ENCODE results near the gene OR4C12.
"Not testable (repeated sequence)": the region's sequence is repeated elsewhere in the genome, so short reads cannot be mapped to it uniquely, and the experiment has no call there.

Gene OR4C12

GRCh38 chr11:49982435-49982834 lies at the start of gene OR4C12:
Gene OR4C12 (minus strand): TSS chr11:49982535. CDS start chr11:49982501, 34 bp downstream.
- not testable (repeated sequence) for DNase-seq

- DNase-seq, result no peak
These were observed 47.9 kb upstream of the OR4C12 start for GRCh38 chr11:50030193-50030592.

GRCh38 chr11:49995565-49995964 lies 13.2 kb upstream of the OR4C12 start:
- DNase-seq, result no peak

- not testable (repeated sequence) for DNase-seq
These were observed 8.9 kb downstream of the OR4C12 start for GRCh38 chr11:49973439-49973838.

GRCh38 chr11:49952091-49952490 lies 30.2 kb downstream of the OR4C12 start, which contains the start of gene OR4C13:
Gene OR4C13 (plus strand): TSS chr11:49952391. CDS start chr11:49952423, 32 bp downstream.
- DNase-seq, result no peak

- DNase-seq, result not testable (repeated sequence)
These were observed 33.6 kb downstream of the OR4C12 start for GRCh38 chr11:49948701-49949100.

Measured in activated effector memory CD4-positive, alpha-beta T cell treated with anti-CD3 and anti-CD28 coated beads, Interleukin-2, amount 50 U/mL, for 16 hours (primary cell).